ENCODE measurements around the gene ZNRD2.

The ZNRD2 gene

GRCh38 chr11:65607614-65608426 lies 37.5 kb downstream of the ZNRD2 start:
- no peak overlapping the region for H3K27ac ChIP-seq (ENCODE audit: poor library complexity, severe bottlenecking)
- peaks cover 27% of the 10 kb centered on the region for H3K36me3 ChIP-seq (ENCODE audit: low read depth)

DNA sequence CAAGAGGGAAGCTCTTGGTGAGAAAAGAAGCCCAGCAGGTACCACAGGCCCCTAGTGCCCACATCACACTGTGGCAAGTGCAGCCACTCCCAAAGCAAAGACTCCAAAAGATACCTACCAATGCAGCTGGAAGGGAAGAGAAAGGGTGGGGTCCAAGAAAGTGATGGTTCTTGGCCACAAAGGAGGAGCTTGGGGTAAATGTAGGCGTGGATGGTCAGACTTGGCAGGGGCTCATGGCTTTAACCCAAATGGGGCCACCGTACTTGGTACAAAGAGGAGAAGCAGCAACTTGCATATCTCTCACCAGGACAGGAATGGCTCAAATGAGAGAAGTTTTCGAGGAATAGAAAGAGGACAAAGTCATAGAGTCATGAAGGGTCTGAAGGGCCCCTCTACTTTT lies 39.0 kb downstream of the ZNRD2 start:
- TF ChIP-seq CTCF (IDR thresholded peaks at IDR 0.05; ENCODE audit: poor library complexity, severe bottlenecking), result no peak
- H3K4me1 ChIP-seq (ENCODE audit: insufficient read depth, poor library complexity, severe bottlenecking), result no peaks in the 10 kb centered on the region
- no peaks in the 10 kb centered on the region for H3K27me3 ChIP-seq (ENCODE audit: insufficient read depth, poor library complexity, severe bottlenecking)
- ATAC-seq (ENCODE audit: low read depth) (no peak), DNase-seq (ENCODE audit: low spot score) (no peak)
- no peaks in the 10 kb centered on the region for H3K9me3 ChIP-seq (ENCODE audit: severe bottlenecking)
- no peak overlapping the region for H3K4me3 ChIP-seq (ENCODE audit: severe bottlenecking)
- no peak overlapping the region for H3K27ac ChIP-seq (ENCODE audit: poor library complexity, severe bottlenecking)
- H3K36me3 ChIP-seq (ENCODE audit: low read depth), result peaks cover 27% of the 10 kb centered on the region

More at GRCh38 chr11:65607614-65608426, 37.5 kb downstream of the ZNRD2 start:
- ATAC-seq (ENCODE audit: low read depth) (no peak), DNase-seq (ENCODE audit: low spot score) (no peak)
- Histone ChIP-seq H3K4me1 (ENCODE audit: insufficient read depth, poor library complexity, severe bottlenecking) (no peaks in the 10 kb centered on the region), H3K9me3 (ENCODE audit: severe bottlenecking) (no peaks in the 10 kb centered on the region), H3K4me3 (ENCODE audit: severe bottlenecking) (no peak overlapping the region), H3K27me3 (ENCODE audit: insufficient read depth, poor library complexity, severe bottlenecking) (no peaks in the 10 kb centered on the region)
- no peak for TF ChIP-seq CTCF (IDR thresholded peaks at IDR 0.05; ENCODE audit: poor library complexity, severe bottlenecking)

GRCh38 chr11:65609665-65610064 lies 39.4 kb downstream of the ZNRD2 start:
- DNase-seq (ENCODE audit: low spot score) (no peak), ATAC-seq (ENCODE audit: low read depth) (no peak)
- no peak for TF ChIP-seq CTCF (IDR thresholded peaks at IDR 0.05; ENCODE audit: poor library complexity, severe bottlenecking)
- Histone ChIP-seq H3K27me3 (ENCODE audit: insufficient read depth, poor library complexity, severe bottlenecking) (no peaks in the 10 kb centered on the region), H3K4me1 (ENCODE audit: insufficient read depth, poor library complexity, severe bottlenecking) (no peaks in the 10 kb centered on the region), H3K4me3 (ENCODE audit: severe bottlenecking) (no peak overlapping the region), H3K9me3 (ENCODE audit: severe bottlenecking) (no peaks in the 10 kb centered on the region), H3K36me3 (ENCODE audit: low read depth) (peaks cover 27% of the 10 kb centered on the region), H3K27ac (ENCODE audit: poor library complexity, severe bottlenecking) (no peak overlapping the region)

GRCh38 chr11:65610404-65610803 lies 40.1 kb downstream of the ZNRD2 start:
- no peak overlapping the region for H3K27ac ChIP-seq (ENCODE audit: poor library complexity, severe bottlenecking)
- no peaks in the 10 kb centered on the region for H3K9me3 ChIP-seq (ENCODE audit: severe bottlenecking)
- peaks cover 20% of the 10 kb centered on the region for H3K36me3 ChIP-seq (ENCODE audit: low read depth)
- DNase-seq (ENCODE audit: low spot score), result no peak
- no peaks in the 10 kb centered on the region for H3K27me3 ChIP-seq (ENCODE audit: insufficient read depth, poor library complexity, severe bottlenecking)
- H3K4me1 ChIP-seq (ENCODE audit: insufficient read depth, poor library complexity, severe bottlenecking), result no peaks in the 10 kb centered on the region
- no peak for TF ChIP-seq CTCF (IDR thresholded peaks at IDR 0.05; ENCODE audit: poor library complexity, severe bottlenecking)
- no peak for ATAC-seq (ENCODE audit: low read depth)
- no peak overlapping the region for H3K4me3 ChIP-seq (ENCODE audit: severe bottlenecking)
